DMS53 treated with DMSO at 0.1 percent for 48 hours (cell line): ENCODE data around the gene FBLN2.
"Not testable (repeated sequence)": the region's sequence is repeated elsewhere in the genome, so short reads cannot be mapped to it uniquely, and the experiment has no call there.

Experiments used
- DNase-seq: peaks from one replicate; lab custom pipeline; 2025; ENCODE audit not compliant: unreplicated experiment; lab: John Stamatoyannopoulos, UW

Gene FBLN2

GRCh38 chr3:13545952-13546454, 2.9 kb upstream of the FBLN2 start:
- DNase-seq: no peak

GRCh38 chr3:13546667-13547171, 2.2 kb upstream of the FBLN2 start:
- DNase-seq: no peak

GRCh38 chr3:13547591-13548371, 1.1 kb upstream of the FBLN2 start:
- DNase-seq: no peak

- DNase-seq: no peak
Measured at GRCh38 chr3:13549623-13550422, 898 bp downstream of the FBLN2 start.

GRCh38 chr3:13550423-13550690, 1.4 kb downstream of the FBLN2 start:
- DNase-seq: no peak

GRCh38 chr3:13550791-13551360, 2.0 kb downstream of the FBLN2 start:
- no peak for DNase-seq

- no peak for DNase-seq
Measured at GRCh38 chr3:13552857-13553652, 4.1 kb downstream of the FBLN2 start.

- DNase-seq: no peak
Measured at GRCh38 chr3:13553686-13554085, 4.8 kb downstream of the FBLN2 start.

GRCh38 chr3:13555753-13556152, 6.8 kb downstream of the FBLN2 start:
- DNase-seq: no peak

GRCh38 chr3:13556207-13556606, 7.3 kb downstream of the FBLN2 start:
- DNase-seq: no peak

- DNase-seq: no peak
Measured at GRCh38 chr3:13556917-13557316, 8.0 kb downstream of the FBLN2 start.

GRCh38 chr3:13557417-13557816, 8.5 kb downstream of the FBLN2 start:
- DNase-seq: no peak

- DNase-seq: no peak
Measured at GRCh38 chr3:13557926-13558325, 9.0 kb downstream of the FBLN2 start.

- DNase-seq: no peak
Measured at GRCh38 chr3:13558651-13559050, 9.7 kb downstream of the FBLN2 start.

- DNase-seq: no peak
Measured at GRCh38 chr3:13559764-13560525, 11.0 kb downstream of the FBLN2 start.

- no peak for DNase-seq
Measured at GRCh38 chr3:13561376-13561775, 12.5 kb downstream of the FBLN2 start.

GRCh38 chr3:13561967-13562366, 13.0 kb downstream of the FBLN2 start:
- no peak for DNase-seq

- not testable (repeated sequence) for DNase-seq
Measured at GRCh38 chr3:13562421-13562820, 13.5 kb downstream of the FBLN2 start.

- no peak for DNase-seq
Measured at GRCh38 chr3:13563321-13563720, 14.4 kb downstream of the FBLN2 start.

- DNase-seq: no peak
Measured at GRCh38 chr3:13563911-13564310, 15.0 kb downstream of the FBLN2 start.
